ENCODE results near the gene POGLUT3. TPM values are rescaled to one million over a fixed set of nuclear protein-coding genes. Genes with fewer than 3 reads are reported as not detected.

Gene POGLUT3
- total and polyA plus RNA-seq, 2 of the 8 experiments (the other 6 are each of a cell fraction or from before 2014, with no cell fraction given), result 4.7 to 17.4 TPM

DNA sequence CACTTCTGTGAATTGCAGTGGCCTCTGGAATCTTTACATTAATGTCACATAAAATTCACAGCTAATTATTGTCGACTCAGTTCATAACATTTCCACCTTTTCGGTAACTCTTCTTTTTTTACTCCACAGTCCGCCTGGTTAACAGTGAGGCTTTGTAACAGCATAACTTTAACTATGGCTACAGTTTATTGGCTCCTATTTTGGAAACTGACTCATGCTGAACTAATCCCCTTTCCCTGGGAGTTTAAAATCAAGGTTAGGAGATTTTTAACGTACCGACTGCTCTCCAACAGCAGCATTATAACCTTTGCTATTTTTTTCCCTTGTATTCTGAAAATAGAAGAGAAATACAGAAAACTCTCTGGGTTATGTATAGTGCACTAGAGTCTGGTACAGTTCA is 3.2 kb upstream of the POGLUT3 start:
- Histone ChIP-seq H3K56ac (replicated peaks; ENCODE audit: insufficient read length, low read depth, low read length) (no peak overlapping the region), H2BK20ac (ENCODE audit: low read length) (no peak overlapping the region), H4K91ac (replicated peaks; ENCODE audit: insufficient read length, low read length) (no peak overlapping the region), H4K20me1 (replicated peaks in 1 of 2; ENCODE audit: control insufficient read depth in 1 of 2, insufficient read depth in 2 of 2, low read length in 2 of 2) (no peaks in the 10 kb centered on the region), H4K8ac (ENCODE audit: extremely low read depth, insufficient read depth, low read length) (no peak overlapping the region), H2AFZ (ENCODE audit: low read length) (no peak overlapping the region), H3K9me3 (ENCODE audit: insufficient read depth in 2 of 2, low read depth in 1 of 2, low read length in 1 of 2) (no peaks in the 10 kb centered on the region), H3K23ac (ENCODE audit: insufficient read length) (no peak overlapping the region), H3K9ac (replicated peaks in 1 of 4; ENCODE audit: extremely low read depth in 1 of 4, low read depth in 3 of 4, low read length in 3 of 4) (no peak overlapping the region), H2AK5ac (ENCODE audit: low read depth, low read length) (no peak overlapping the region), H3K4me2 (ENCODE audit: insufficient read depth in 1 of 2, low read depth in 2 of 2, low read length in 2 of 2) (no peak overlapping the region), H2BK120ac (replicated peaks; ENCODE audit: low read depth, low read length) (no peak overlapping the region), H3K27me3 (replicated peaks in 1 of 4; ENCODE audit: control insufficient read depth in 3 of 4, extremely low read depth in 1 of 4, insufficient read depth in 3 of 4, low read length in 3 of 4) (peaks cover 0 to 6% (median 2%) of the 10 kb centered on the region in 4 experiments; a peak in 3 of 7 replicates), H3K36me3 (ENCODE audit: control insufficient read depth in 2 of 4, insufficient read depth in 4 of 4, low read length in 3 of 4) (no peaks in the 10 kb centered on the region), H3K14ac (ENCODE audit: insufficient read length) (no peak overlapping the region), H3K27ac (ENCODE audit: low read depth, low read length) (no peak overlapping the region), H3K4me1 (replicated peaks in 1 of 4; ENCODE audit: control insufficient read depth in 3 of 4, insufficient read depth in 4 of 4, low read length in 3 of 4) (peaks cover 0 to 4% (median 2%) of the 10 kb centered on the region in 4 experiments; a peak in 6 of 7 replicates), H3K4me3 (ENCODE audit: extremely low read depth in 1 of 4, insufficient read depth in 2 of 4, low read depth in 3 of 4, low read length in 4 of 4) (no peak overlapping the region), H2BK5ac (ENCODE audit: low read depth, low read length) (no peak overlapping the region), H3K23me2 (ENCODE audit: low read depth, low read length) (peaks cover 6% of the 10 kb centered on the region; the same call in 1 of the 2 replicates), H4K5ac (ENCODE audit: insufficient read length, low read depth, low read length) (no peak overlapping the region), H2BK15ac (ENCODE audit: low read length) (no peak overlapping the region), H3K79me1 (ENCODE audit: low read depth, low read length) (no peaks in the 10 kb centered on the region), H3K79me2 (ENCODE audit: control insufficient read depth in 1 of 2, insufficient read depth in 2 of 2, low read length in 2 of 2) (no peaks in the 10 kb centered on the region), H3K18ac (ENCODE audit: extremely low read depth, low read length) (no peak overlapping the region), H3K4ac (replicated peaks; ENCODE audit: insufficient read length, low read depth, low read length) (no peak overlapping the region), H2BK12ac (ENCODE audit: low read depth, low read length) (no peak overlapping the region)
- TF ChIP-seq BRCA1 (IDR thresholded peaks at IDR 0.05; ENCODE audit: low read depth, low read length) (no peak), RXRA (IDR thresholded peaks at IDR 0.05; ENCODE audit: insufficient read depth, low read depth, low read length) (no peak), YY1 (IDR thresholded peaks at IDR 0.05; ENCODE audit: low read depth, low read length) (no peak), CBX5 (IDR thresholded peaks at IDR 0.05; ENCODE audit: low read depth, low read length) (no peak), SAP30 (IDR thresholded peaks at IDR 0.05; ENCODE audit: insufficient read depth, insufficient replicate concordance, low read length) (no peak), CHD2 (IDR thresholded peaks at IDR 0.05; ENCODE audit: low read length) (no peak)
- TF ChIP-seq, protein P1, sequence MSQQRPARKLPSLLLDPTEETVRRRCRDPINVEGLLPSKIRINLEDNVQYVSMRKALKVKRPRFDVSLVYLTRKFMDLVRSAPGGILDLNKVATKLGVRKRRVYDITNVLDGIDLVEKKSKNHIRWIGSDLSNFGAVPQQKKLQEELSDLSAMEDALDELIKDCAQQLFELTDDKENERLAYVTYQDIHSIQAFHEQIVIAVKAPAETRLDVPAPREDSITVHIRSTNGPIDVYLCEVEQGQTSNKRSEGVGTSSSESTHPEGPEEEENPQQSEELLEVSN (IDR thresholded peaks at IDR 0.05), result no peak
- TF ChIP-seq, protein P2, sequence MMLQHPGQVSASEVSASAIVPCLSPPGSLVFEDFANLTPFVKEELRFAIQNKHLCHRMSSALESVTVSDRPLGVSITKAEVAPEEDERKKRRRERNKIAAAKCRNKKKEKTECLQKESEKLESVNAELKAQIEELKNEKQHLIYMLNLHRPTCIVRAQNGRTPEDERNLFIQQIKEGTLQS (IDR thresholded peaks at IDR 0.05; ENCODE audit: insufficient read depth, low read depth, low read length), result no peak
- TF ChIP-seq, protein P3, sequence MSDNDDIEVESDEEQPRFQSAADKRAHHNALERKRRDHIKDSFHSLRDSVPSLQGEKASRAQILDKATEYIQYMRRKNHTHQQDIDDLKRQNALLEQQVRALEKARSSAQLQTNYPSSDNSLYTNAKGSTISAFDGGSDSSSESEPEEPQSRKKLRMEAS (IDR thresholded peaks at IDR 0.05), result no peak
- POLR2A ChIA-PET (ENCODE audit: partially characterized antibody), result no interaction called here
- WGBS, 2 experiments (ENCODE audit: extremely low coverage in 1 of 2, insufficient coverage in 1 of 2, insufficient read length in 1 of 2, insufficient replicate concordance in 2 of 2, low coverage in 1 of 2, low lambda C conversion rate in 2 of 2, missing lambda C conversion rate in 1 of 2), result 96% methylated on average over 5 of the region's 5 CpGs; no CpG with 5 or more reads in 1 of the 2 experiments
- FAIRE-seq (no peak), DNase-seq (ENCODE audit: low read depth in 1 of 2, low spot score in 2 of 2) (no peak)
- CTCF ChIA-PET (ENCODE audit: partially characterized antibody), result no interaction called here
